Activated CD8-positive, alpha-beta T cell treated with anti-CD3 and anti-CD28 coated beads, Interleukin-2, amount 10 ng/mL, durations not matched to agents 7 days and 5 days (primary cell): ENCODE measurements around the gene PRKG1. TPM values are rescaled to one million over a fixed set of nuclear protein-coding genes. Genes with fewer than 3 reads are reported as not detected.

Experiments
- ATAC-seq: fragments of 150-1000 bp; cut with Tn5 transposase; one replicate; pipeline ENCODE4 v1.10.0; 2021; ENCODE audit warnings: moderate library complexity
- CTCF ChIA-PET: fragments of 350-600 bp; sonication (Branson Sonifier 250); formaldehyde crosslinking; loops from one replicate; lab custom pipeline; 2021; ENCODE audit warnings: antibody characterized with exemption; lab: Charles Lee
- POLR2A ChIA-PET: fragments of 350-600 bp; sonication (Branson Sonifier 250); formaldehyde crosslinking; loops from one replicate; lab custom pipeline; 2021; ENCODE audit warnings: antibody characterized with exemption; lab: Charles Lee
- DNase-seq: peaks from one replicate; pipeline ENCODE4 v3.0.0-alpha.2; 2020
- H3K27ac Mint-ChIP-seq: one replicate; pipeline ENCODE4 v1.8.0; 2021; ENCODE audit warnings: mild to moderate bottlenecking, mixed read lengths
- H3K27me3 Mint-ChIP-seq: one replicate; pipeline ENCODE4 v1.8.0; 2021; ENCODE audit warnings: low read depth, mixed read lengths
- H3K36me3 Mint-ChIP-seq: one replicate; pipeline ENCODE4 v1.8.0; 2021; ENCODE audit warnings: low read depth, mixed read lengths
- H3K4me1 Mint-ChIP-seq: one replicate; pipeline ENCODE4 v1.8.0; 2021; ENCODE audit warnings: low read depth, mixed read lengths
- H3K4me3 Mint-ChIP-seq: one replicate; pipeline ENCODE4 v1.8.0; 2021; ENCODE audit warnings: mild to moderate bottlenecking, mixed read lengths
- H3K9me3 Mint-ChIP-seq: one replicate; pipeline ENCODE4 v1.8.0; 2022; ENCODE audit warnings: mixed read lengths; ENCODE audit not compliant: insufficient read depth
- total RNA-seq, 2 experiments: library from RNA; stranded (reverse); gene quantifications; one replicate each; pipeline ENCODE4 v1.2.3, GENCODE V29; 2021

Gene PRKG1
- total RNA-seq, 2 experiments from 2014 or later: not detected

DNA sequence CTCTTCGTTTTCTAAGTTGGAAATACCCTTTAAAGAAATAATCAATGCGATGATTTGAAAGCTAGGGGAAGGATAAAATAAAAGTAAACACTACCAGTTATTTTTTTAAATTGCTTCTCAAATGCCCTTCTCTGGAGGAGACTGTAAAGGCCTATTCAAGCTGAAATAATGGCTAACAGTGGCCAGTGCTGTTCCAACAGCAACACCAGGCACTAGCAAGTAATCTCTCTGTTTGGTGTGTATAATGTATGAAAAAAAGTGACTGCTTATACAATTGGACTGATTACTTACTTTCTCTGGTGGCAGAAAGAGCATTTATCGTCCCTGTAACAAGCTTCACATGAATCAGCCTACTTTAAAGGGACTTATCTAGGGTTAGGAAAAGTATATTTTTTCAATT lies 522.4 kb downstream of the PRKG1 start:
- no peak overlapping the region for H3K27ac Mint-ChIP-seq
- CTCF ChIA-PET: no interaction called here
- H3K4me3 Mint-ChIP-seq: no peak overlapping the region
- H3K27me3 Mint-ChIP-seq: no peaks in the 10 kb centered on the region
- DNase-seq (no peak), ATAC-seq (no peak)
- no peaks in the 10 kb centered on the region for H3K36me3 Mint-ChIP-seq
- no peaks in the 10 kb centered on the region for H3K4me1 Mint-ChIP-seq
- no peaks in the 10 kb centered on the region for H3K9me3 Mint-ChIP-seq
- POLR2A ChIA-PET: no interaction called here

DNA sequence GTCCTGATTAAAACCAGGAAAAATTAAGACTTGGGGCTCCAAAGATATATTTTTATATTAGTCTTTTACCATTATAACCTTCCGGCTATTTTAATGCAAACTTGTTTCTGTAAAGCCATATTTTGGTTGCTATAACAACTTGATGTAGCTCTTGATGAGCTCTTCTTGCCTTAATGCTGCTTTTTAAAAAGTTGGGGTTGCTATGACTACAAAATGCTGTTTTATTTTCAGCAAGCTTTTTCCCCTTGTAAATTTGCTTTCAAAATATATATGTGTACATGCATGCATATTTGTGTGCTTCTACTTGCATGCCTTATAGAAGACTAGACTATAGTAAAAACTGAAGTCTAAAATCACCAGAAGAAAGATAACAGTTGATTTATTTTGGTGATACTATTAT lies 525.4 kb downstream of the PRKG1 start:
- H3K9me3 Mint-ChIP-seq: no peaks in the 10 kb centered on the region
- no peaks in the 10 kb centered on the region for H3K27me3 Mint-ChIP-seq
- H3K36me3 Mint-ChIP-seq: no peaks in the 10 kb centered on the region
- CTCF ChIA-PET: interaction anchor here (0.6 to 1.1 kb wide), 2 partner anchors 17 to 72 kb away, joined by 3 read pairs; no protein-coding TSS in a partner anchor
- H3K4me1 Mint-ChIP-seq: no peaks in the 10 kb centered on the region
- no peak overlapping the region for H3K27ac Mint-ChIP-seq
- DNase-seq: no peak
- ATAC-seq: no peak
- H3K4me3 Mint-ChIP-seq: no peak overlapping the region
- POLR2A ChIA-PET: no interaction called here

DNA sequence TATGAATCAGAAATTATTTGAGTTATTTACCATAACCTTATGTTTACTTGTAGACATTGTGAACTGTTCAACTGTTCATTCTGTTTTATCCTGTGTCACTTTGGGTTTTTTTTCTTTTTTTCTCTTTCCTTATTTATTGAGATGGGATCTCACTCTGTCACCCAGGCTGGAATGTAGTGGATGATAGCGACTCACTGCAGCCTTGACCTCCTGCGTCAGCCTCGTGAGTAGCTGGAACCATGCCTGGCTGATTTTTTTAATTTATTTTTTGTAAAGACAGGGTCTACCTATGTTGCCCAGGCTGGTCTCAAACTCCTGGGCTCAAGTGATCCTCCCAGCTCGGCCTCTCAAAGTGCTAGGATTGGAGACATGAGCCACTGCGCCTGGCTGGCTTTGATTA lies 528.0 kb downstream of the PRKG1 start:
- H3K9me3 Mint-ChIP-seq: no peaks in the 10 kb centered on the region
- no peak overlapping the region for H3K27ac Mint-ChIP-seq
- no peak overlapping the region for H3K4me3 Mint-ChIP-seq
- POLR2A ChIA-PET: no interaction called here
- ATAC-seq: no peak
- CTCF ChIA-PET: no interaction called here
- H3K4me1 Mint-ChIP-seq: no peaks in the 10 kb centered on the region
- H3K27me3 Mint-ChIP-seq: no peaks in the 10 kb centered on the region
- H3K36me3 Mint-ChIP-seq: no peaks in the 10 kb centered on the region
- no peak for DNase-seq

DNA sequence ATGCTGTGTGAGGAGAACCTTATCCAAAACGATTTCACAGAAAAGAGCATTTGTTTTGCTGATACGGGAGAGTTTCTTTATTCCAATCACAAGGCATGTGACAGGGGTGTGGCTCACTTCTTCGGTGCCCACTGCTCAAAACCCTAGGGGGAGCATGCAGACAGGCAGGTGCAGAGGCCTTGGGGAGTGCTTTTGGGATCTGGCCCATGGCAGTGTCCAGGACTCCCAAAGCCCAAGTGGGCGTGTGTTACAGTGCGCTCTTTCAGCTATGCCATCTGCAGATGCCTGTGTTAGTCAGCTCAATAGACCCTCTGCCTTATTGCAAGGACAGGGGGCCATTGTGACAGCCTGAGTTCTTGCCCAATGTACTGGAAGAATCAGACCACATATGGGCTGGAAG lies 530.3 kb downstream of the PRKG1 start:
- no peak for ATAC-seq
- no peak for DNase-seq
- CTCF ChIA-PET: no interaction called here
- Mint-ChIP-seq H3K4me3 (no peak overlapping the region), H3K27me3 (no peaks in the 10 kb centered on the region), H3K36me3 (no peaks in the 10 kb centered on the region), H3K9me3 (no peaks in the 10 kb centered on the region), H3K4me1 (no peaks in the 10 kb centered on the region), H3K27ac (no peak overlapping the region)
- POLR2A ChIA-PET: no interaction called here

DNA sequence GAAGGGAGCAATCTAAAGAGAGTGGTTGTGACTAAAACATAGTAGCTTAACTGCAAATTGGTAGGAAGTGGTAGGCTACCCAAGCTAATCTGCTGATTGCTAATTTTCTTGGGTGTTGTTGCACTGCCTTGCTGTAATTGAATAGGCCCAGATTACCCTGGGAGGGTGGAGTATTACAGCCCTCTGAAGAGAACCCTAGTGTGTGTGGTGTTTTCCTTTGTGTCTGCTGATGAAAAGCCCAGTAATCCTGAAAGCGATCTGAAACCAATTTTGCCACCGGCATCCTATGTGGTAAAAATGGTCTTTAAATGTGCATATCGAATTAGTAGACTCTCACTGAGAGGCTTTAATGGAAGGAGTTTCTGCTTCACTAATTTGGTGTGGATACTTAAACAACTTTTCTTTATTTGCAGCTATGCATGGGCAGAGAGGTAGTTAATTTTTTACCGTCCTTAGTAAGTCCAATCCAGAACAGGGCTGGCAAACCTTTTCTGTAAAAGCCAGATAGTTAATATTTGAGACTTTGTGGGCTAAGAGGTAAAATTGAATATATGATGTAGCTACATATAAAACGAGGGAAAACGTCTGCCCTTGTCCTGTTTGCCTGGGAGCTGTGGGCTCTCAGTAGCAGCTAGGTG lies 532.7 kb downstream of the PRKG1 start:
- POLR2A ChIA-PET: no interaction called here
- H3K4me3 Mint-ChIP-seq: no peak overlapping the region
- no peaks in the 10 kb centered on the region for H3K4me1 Mint-ChIP-seq
- no peaks in the 10 kb centered on the region for H3K36me3 Mint-ChIP-seq
- no peaks in the 10 kb centered on the region for H3K27me3 Mint-ChIP-seq
- DNase-seq (no peak), ATAC-seq (no peak)
- CTCF ChIA-PET: no interaction called here
- no peak overlapping the region for H3K27ac Mint-ChIP-seq
- H3K9me3 Mint-ChIP-seq: no peaks in the 10 kb centered on the region

DNA sequence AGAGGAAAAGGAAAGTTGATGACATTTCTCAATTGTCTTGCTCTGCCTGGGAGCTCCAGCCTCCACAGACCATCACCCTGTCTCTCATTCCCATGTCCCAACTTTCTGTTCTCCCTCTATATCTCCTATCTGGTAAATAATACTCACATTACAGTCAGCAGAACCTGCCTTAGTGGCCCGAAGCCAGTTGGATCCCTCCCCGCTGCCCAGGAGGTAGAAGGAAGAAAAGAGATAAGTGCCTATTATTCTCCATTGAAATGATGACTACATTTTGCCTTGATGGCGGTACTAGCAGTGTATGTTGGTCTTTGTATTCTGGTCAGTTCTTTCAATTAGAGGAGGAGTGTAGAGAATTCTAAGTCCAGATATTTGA lies 533.2 kb downstream of the PRKG1 start:
- CTCF ChIA-PET: no interaction called here
- H3K36me3 Mint-ChIP-seq: no peaks in the 10 kb centered on the region
- H3K27me3 Mint-ChIP-seq: no peaks in the 10 kb centered on the region
- no peak overlapping the region for H3K27ac Mint-ChIP-seq
- no peaks in the 10 kb centered on the region for H3K4me1 Mint-ChIP-seq
- no peaks in the 10 kb centered on the region for H3K9me3 Mint-ChIP-seq
- ATAC-seq (no peak), DNase-seq (no peak)
- H3K4me3 Mint-ChIP-seq: no peak overlapping the region
- POLR2A ChIA-PET: no interaction called here

DNA sequence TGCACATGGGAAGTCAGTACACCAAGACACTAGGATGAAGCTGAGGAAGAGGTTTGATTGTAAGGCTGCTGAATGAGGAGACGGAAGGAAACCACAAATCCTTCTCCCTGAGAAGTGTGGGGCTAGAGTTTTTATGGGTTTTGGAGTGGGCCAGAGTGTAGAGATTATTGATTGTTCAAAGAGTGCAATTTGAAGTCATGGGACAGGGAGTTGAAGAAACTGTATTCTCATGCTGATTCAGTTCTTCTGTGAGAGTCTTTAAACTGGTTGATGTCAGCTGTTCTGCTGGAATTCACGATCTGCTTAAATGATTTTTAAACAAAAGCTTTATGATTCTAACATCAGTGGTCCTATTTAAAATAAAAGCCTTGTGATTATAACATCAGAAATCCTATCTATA lies 533.9 kb downstream of the PRKG1 start:
- H3K4me3 Mint-ChIP-seq: no peak overlapping the region
- ATAC-seq: no peak
- no peak overlapping the region for H3K27ac Mint-ChIP-seq
- CTCF ChIA-PET: no interaction called here
- no peak for DNase-seq
- H3K27me3 Mint-ChIP-seq: no peaks in the 10 kb centered on the region
- POLR2A ChIA-PET: no interaction called here
- no peaks in the 10 kb centered on the region for H3K4me1 Mint-ChIP-seq
- no peaks in the 10 kb centered on the region for H3K36me3 Mint-ChIP-seq
- no peaks in the 10 kb centered on the region for H3K9me3 Mint-ChIP-seq

DNA sequence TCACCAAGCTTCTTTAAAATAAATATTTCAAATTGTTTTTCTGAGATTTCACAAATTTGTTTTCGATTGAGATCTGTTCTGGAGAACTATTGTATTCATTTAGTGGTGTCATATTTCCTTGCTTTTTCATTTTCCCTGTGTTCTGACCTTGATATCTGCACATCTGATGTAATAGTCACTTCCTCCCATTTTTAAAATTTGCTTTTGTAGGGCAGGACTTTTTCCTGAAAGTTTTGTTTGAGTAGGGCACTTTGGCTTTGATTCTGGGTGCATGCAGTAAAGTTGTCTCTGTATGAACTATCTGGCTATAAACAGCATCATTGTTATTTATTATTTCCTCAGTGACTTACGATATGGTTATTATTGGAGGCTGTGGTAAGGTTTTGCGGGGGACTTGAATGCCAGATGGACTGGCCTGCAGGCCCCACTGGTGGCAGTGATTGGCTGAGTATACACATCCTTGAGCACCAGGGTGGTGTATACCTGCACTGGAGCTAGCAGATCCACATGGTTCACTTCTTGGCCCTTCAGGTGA lies 541.5 kb downstream of the PRKG1 start:
- Mint-ChIP-seq H3K27ac (no peak overlapping the region), H3K4me1 (no peaks in the 10 kb centered on the region), H3K27me3 (no peaks in the 10 kb centered on the region), H3K36me3 (no peaks in the 10 kb centered on the region), H3K9me3 (peaks cover 6% of the 10 kb centered on the region), H3K4me3 (no peak overlapping the region)
- CTCF ChIA-PET: no interaction called here
- no peak for ATAC-seq
- no peak for DNase-seq
- POLR2A ChIA-PET: no interaction called here

DNA sequence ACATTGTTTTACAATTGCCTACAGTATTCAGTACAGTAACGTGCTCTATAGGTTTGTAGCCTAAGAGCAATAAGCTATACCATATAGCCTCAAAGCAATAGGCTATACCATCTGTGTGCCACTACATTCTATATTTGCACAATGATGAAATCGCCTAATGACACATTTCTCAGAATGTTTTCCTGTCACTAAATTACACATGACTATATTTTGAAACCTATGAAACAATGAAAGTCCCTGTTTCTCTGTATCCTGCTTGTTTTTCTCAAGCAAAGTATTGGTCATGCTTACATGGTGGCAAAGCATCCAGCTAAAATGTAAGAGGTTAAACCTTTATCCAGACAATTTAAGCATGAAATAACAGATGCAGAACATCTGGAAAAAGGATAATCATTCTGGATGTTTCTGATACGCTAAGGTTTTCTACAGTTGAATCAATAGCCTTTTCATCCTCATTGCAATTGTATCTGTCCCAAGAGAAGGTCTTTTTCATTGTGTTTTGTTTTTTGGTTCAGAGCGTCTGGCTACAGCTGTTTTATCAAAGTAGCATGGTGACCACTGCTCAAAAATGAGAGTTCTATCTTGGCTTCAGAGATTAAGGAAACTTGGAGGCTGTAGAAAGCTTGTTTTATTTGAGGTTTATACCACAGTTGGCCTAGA lies 543.4 kb downstream of the PRKG1 start:
- H3K9me3 Mint-ChIP-seq: peaks cover 6% of the 10 kb centered on the region
- no peak overlapping the region for H3K27ac Mint-ChIP-seq
- POLR2A ChIA-PET: no interaction called here
- H3K27me3 Mint-ChIP-seq: no peaks in the 10 kb centered on the region
- H3K4me1 Mint-ChIP-seq: no peaks in the 10 kb centered on the region
- DNase-seq (no peak), ATAC-seq (no peak)
- no peaks in the 10 kb centered on the region for H3K36me3 Mint-ChIP-seq
- CTCF ChIA-PET: no interaction called here
- no peak overlapping the region for H3K4me3 Mint-ChIP-seq

DNA sequence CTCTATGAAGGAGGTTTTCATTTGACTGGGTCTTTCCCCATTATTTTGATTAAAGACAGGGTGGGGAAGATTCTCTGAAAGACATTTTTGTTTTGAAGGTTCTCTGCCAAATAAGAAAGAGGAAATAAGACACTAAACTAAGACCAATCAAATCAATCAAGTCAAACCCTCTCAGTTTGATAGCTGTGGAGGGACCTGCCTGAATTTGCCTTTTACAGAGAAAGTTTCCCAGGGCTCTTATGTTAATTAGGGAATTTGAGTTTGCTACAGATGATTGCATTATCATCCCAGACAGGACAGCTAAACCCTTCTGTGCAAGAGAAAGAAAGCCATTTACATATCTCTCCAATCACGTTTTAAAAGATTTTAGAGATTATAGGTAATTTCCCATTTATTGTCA lies 545.1 kb downstream of the PRKG1 start:
- DNase-seq: no peak
- CTCF ChIA-PET: no interaction called here
- H3K4me3 Mint-ChIP-seq: no peak overlapping the region
- H3K4me1 Mint-ChIP-seq: no peaks in the 10 kb centered on the region
- H3K9me3 Mint-ChIP-seq: peaks cover 6% of the 10 kb centered on the region
- no peak overlapping the region for H3K27ac Mint-ChIP-seq
- ATAC-seq: no peak
- H3K27me3 Mint-ChIP-seq: no peaks in the 10 kb centered on the region
- no peaks in the 10 kb centered on the region for H3K36me3 Mint-ChIP-seq
- POLR2A ChIA-PET: no interaction called here

DNA sequence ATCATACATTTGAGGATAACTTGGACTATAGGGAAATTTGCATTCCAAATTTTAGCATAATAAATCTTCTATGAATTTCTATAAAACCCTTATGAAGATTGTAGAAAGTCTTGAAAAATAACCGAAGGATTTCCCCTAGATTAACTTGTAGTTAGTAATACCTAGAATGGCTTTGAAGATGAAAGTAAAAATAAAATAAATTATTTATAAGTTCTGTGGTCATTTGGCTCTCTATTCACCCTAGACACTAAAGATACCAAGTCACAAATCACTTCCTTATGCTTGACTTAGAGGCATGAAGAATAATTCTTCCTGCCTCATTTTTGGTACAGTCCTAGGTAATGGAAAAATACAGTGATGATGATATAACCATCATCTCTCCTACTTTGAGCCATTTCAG lies 545.8 kb downstream of the PRKG1 start:
- Mint-ChIP-seq H3K4me3 (no peak overlapping the region), H3K9me3 (peaks cover 6% of the 10 kb centered on the region), H3K4me1 (no peaks in the 10 kb centered on the region), H3K27me3 (no peaks in the 10 kb centered on the region), H3K27ac (no peak overlapping the region), H3K36me3 (no peaks in the 10 kb centered on the region)
- no peak for DNase-seq
- POLR2A ChIA-PET: no interaction called here
- CTCF ChIA-PET: no interaction called here
- no peak for ATAC-seq

DNA sequence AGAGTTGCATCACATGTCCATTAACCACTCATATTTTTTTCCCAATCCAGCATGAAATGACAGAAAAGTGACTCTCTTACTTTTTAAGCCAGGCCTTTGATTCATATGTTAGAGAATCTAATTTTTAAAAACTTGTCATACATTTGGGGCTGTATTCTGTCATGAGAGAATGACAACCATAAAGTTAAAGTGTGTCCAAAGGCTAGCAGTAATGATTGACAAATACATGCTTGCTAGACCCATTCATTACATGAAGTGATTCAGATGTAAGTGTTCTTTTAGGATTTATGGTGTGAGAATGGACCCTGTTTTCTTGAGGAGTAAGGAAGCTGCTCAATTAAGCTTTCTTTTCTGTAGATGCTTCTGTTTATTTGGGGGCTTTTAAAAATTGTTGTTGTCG lies 549.7 kb downstream of the PRKG1 start:
- ChIA-PET POLR2A (no interaction called here), CTCF (no interaction called here)
- Mint-ChIP-seq H3K4me1 (no peaks in the 10 kb centered on the region), H3K27ac (no peak overlapping the region), H3K36me3 (no peaks in the 10 kb centered on the region), H3K27me3 (no peaks in the 10 kb centered on the region), H3K4me3 (no peak overlapping the region), H3K9me3 (no peaks in the 10 kb centered on the region)
- ATAC-seq: no peak
- no peak for DNase-seq
